Measurements from ENCODE around the gene MLN. TPM values are rescaled to one million over a fixed set of nuclear protein-coding genes. Genes with fewer than 3 reads are reported as not detected.

The MLN gene
- total RNA-seq, 1 donor from 2014 or later = not detected

- Histone ChIP-seq H3K36me3 (ENCODE audit: control insufficient read depth, insufficient read depth, low read length) (peaks cover 11% of the 10 kb centered on the region), H3K27me3 (ENCODE audit: control insufficient read depth, insufficient read depth, low read length) (no peaks in the 10 kb centered on the region), H3K4me3 (ENCODE audit: low read depth, low read length) (no peak overlapping the region)
- no peak for TF ChIP-seq CTCF (IDR thresholded peaks at IDR 0.05; ENCODE audit: insufficient read depth, low read length, severe bottlenecking)
- no peak for FAIRE-seq
- no peak for DNase-seq (ENCODE audit: low read depth)
Measured at GRCh38 chr6:33770124-33770832, 33.5 kb downstream of the MLN start.

- TF ChIP-seq CTCF (IDR thresholded peaks at IDR 0.05; ENCODE audit: insufficient read depth, low read length, severe bottlenecking) = no peak
- Histone ChIP-seq H3K27me3 (ENCODE audit: control insufficient read depth, insufficient read depth, low read length) (no peaks in the 10 kb centered on the region), H3K4me3 (ENCODE audit: low read depth, low read length) (no peak overlapping the region), H3K36me3 (ENCODE audit: control insufficient read depth, insufficient read depth, low read length) (peaks cover 4% of the 10 kb centered on the region)
- FAIRE-seq (no peak), DNase-seq (ENCODE audit: low read depth) (no peak)
Measured at GRCh38 chr6:33769248-33769821, 34.5 kb downstream of the MLN start.

GRCh38 chr6:33768644-33769120 is 35.1 kb downstream of the MLN start:
- DNase-seq (ENCODE audit: low read depth) (peak; percentile 59), FAIRE-seq (peak; percentile 75)
- Histone ChIP-seq H3K36me3 (ENCODE audit: control insufficient read depth, insufficient read depth, low read length) (peaks cover 4% of the 10 kb centered on the region), H3K27me3 (ENCODE audit: control insufficient read depth, insufficient read depth, low read length) (no peaks in the 10 kb centered on the region), H3K4me3 (ENCODE audit: low read depth, low read length) (no peak overlapping the region)
- TF ChIP-seq CTCF (IDR thresholded peaks at IDR 0.05; ENCODE audit: insufficient read depth, low read length, severe bottlenecking) = peak; percentile 85

GRCh38 chr6:33766921-33767907 is 36.6 kb downstream of the MLN start:
- FAIRE-seq (peak; percentile 70), DNase-seq (ENCODE audit: low read depth) (no peak)
- H3K27me3 ChIP-seq (ENCODE audit: control insufficient read depth, insufficient read depth, low read length) = no peaks in the 10 kb centered on the region
- no peak overlapping the region for H3K4me3 ChIP-seq (ENCODE audit: low read depth, low read length)
- H3K36me3 ChIP-seq (ENCODE audit: control insufficient read depth, insufficient read depth, low read length) = no peaks in the 10 kb centered on the region
- TF ChIP-seq CTCF (IDR thresholded peaks at IDR 0.05; ENCODE audit: insufficient read depth, low read length, severe bottlenecking) = no peak

GRCh38 chr6:33765368-33765767 is 38.4 kb downstream of the MLN start:
- Histone ChIP-seq H3K27me3 (ENCODE audit: control insufficient read depth, insufficient read depth, low read length) (no peaks in the 10 kb centered on the region), H3K4me3 (ENCODE audit: low read depth, low read length) (no peak overlapping the region), H3K36me3 (ENCODE audit: control insufficient read depth, insufficient read depth, low read length) (no peaks in the 10 kb centered on the region)
- DNase-seq (ENCODE audit: low read depth) = no peak
- no peak for FAIRE-seq
- no peak for TF ChIP-seq CTCF (IDR thresholded peaks at IDR 0.05; ENCODE audit: insufficient read depth, low read length, severe bottlenecking)
